Stimulated activated naive CD8-positive, alpha-beta T cell treated with anti-CD3 and anti-CD28 coated beads, Interleukin-15, amount 100 ng/mL, for 72 hours (primary cell): ENCODE results near the gene FAM174B.
"Not testable (repeated sequence)": the region's sequence is repeated elsewhere in the genome, so short reads cannot be mapped to it uniquely, and the experiment has no call there.

Source experiments
- ATAC-seq: fragments of 150-1000 bp; cut with Tn5 transposase; 2 replicates; pipeline ENCODE4 v1.10.0; 2021; ENCODE audit warnings: mild to moderate bottlenecking, moderate library complexity
- DNase-seq, 2 donors: peaks; one replicate each; pipeline ENCODE4 v3.0.0; 2021 to 2022
- H3K27ac Mint-ChIP-seq, 2 donors: one replicate each; pipeline ENCODE4 v1.8.0; 2022; ENCODE audit warnings: mild to moderate bottlenecking in 2 of 2, mixed read lengths in 2 of 2, moderate library complexity in 2 of 2
- H3K27me3 Mint-ChIP-seq: one replicate; pipeline ENCODE4 v1.8.0; 2022; ENCODE audit warnings: mixed read lengths
- H3K4me1 Mint-ChIP-seq: one replicate; pipeline ENCODE4 v1.8.0; 2022; ENCODE audit warnings: mild to moderate bottlenecking, mixed read lengths
- H3K4me3 Mint-ChIP-seq, 2 donors: one replicate each; pipeline ENCODE4 v1.8.0; 2022; ENCODE audit warnings: mild to moderate bottlenecking in 2 of 2, mixed read lengths in 2 of 2, moderate library complexity in 1 of 2
- H3K9me3 Mint-ChIP-seq, 2 donors: one replicate each; pipeline ENCODE4 v1.8.0; 2022; ENCODE audit warnings: mixed read lengths in 2 of 2

Gene FAM174B

GRCh38 chr15:92619145-92620101 is 36.2 kb downstream of the FAM174B start:
- H3K9me3 Mint-ChIP-seq: no peaks in the 10 kb centered on the region
- peak overlapping the region in 1 of 2 donors; percentile 91 for H3K27ac Mint-ChIP-seq
- H3K4me1 Mint-ChIP-seq: peaks cover 2% of the 10 kb centered on the region
- ATAC-seq: no peak
- no peak overlapping the region for H3K4me3 Mint-ChIP-seq
- H3K27me3 Mint-ChIP-seq: no peaks in the 10 kb centered on the region
- no peak for DNase-seq

GRCh38 chr15:92617549-92618520 is 37.7 kb downstream of the FAM174B start:
- Mint-ChIP-seq H3K4me3 (no peak overlapping the region), H3K27me3 (no peaks in the 10 kb centered on the region), H3K4me1 (no peaks in the 10 kb centered on the region), H3K27ac (no peak overlapping the region), H3K9me3 (no peaks in the 10 kb centered on the region)
- DNase-seq: no peak
- no peak for ATAC-seq

DNA sequence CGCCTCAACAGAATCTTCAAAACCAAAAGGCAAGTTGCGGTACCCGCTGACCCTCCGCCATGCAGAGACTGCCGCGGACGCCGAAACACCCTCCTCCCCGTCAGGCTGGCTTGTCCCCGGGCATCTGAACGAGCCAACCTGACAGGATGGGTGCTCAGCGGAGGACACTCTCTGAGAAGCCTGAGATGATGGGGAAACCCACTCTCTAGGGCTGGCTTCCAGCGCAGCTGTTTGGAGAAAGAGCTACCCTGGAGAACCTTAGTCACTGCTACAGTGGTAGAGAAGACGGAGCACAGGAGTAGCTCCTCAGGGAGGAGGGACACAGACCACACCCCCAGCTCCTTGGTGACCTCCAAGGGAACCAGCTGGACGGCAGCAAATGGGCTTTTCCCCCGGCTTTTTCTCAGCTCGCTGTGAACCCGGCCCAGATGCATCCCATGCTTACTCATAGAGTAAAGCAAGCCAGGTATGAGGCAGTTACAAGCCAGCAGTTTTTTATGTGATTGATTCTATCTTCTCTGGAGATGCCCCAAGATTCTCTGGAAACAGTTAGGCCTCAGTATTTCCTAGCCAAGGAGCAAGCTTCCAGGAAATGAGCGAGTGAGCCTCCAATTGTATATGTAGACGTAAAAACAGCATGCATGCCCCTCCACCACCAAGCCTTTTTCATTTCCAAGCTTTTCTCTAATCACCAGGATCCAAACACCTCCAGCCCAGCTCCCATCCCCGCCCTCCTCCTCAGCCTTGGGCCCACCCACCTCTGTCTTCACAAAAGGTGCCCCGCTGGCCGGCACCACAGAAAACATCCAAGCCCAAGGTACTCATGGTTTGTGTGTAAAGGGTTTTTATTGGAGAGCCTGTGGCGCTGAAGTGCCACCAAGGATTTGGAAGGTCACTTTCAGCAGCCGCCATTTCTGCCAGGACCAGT is 38.7 kb downstream of the FAM174B start:
- ATAC-seq (no peak), DNase-seq (no peak)
- Mint-ChIP-seq H3K4me1 (no peaks in the 10 kb centered on the region), H3K4me3 (no peak overlapping the region), H3K27me3 (no peaks in the 10 kb centered on the region), H3K27ac (no peak overlapping the region), H3K9me3 (no peaks in the 10 kb centered on the region)

DNA sequence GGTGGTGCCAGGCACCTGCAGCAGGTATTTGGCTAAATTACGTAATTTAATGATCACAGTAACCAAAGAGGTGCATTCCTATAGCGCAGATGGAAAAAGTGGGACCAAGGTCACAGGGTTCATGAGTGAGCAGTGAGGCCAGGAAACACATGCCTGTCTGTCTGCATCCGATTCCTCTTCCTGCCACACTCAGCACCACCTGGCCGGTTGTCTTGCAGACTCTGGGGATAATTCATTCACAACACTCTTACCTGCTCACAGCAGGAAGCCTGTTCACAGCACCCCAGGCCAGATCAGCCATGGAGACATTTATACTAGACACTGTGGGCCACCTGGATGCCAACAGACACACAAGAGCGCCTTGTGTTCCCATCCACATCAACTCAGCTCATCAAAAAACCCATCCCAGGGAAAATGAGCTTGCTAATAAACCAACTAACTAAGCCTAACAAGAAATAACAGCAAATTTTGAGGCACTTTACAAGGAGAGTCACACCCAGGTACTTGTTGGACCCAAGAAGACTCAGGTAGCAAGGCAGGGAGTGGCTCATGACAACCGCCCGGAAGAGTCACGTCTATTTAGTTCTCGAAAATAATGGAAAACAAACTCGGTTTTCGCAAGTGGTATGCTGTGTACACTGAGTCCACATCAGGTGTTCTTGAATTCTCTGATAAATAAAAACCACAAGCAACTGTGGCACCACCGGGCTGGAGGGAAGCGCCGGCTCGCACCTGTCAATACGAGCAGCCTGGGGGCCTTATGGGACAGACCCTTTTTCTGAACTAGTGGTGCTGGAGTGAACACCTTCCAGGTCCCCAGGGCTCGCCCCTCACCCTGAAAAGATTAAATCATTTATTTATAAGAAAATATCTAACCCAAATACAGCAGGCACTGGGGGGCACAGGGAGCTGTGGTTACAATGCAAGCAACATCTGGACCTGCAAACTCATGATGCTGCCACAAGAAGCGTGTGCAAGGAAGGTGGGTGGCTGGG is 40.5 kb downstream of the FAM174B start:
- Mint-ChIP-seq H3K4me3 (no peak overlapping the region), H3K27me3 (no peaks in the 10 kb centered on the region), H3K27ac (peak overlapping the region; percentile 30 to 72), H3K9me3 (no peaks in the 10 kb centered on the region), H3K4me1 (no peaks in the 10 kb centered on the region)
- no peak for DNase-seq
- no peak for ATAC-seq

GRCh38 chr15:92614301-92614700 is 41.3 kb downstream of the FAM174B start:
- ATAC-seq: no peak
- Mint-ChIP-seq H3K4me1 (no peaks in the 10 kb centered on the region), H3K27ac (peak overlapping the region; percentile 30 to 72), H3K4me3 (no peak overlapping the region), H3K9me3 (no peaks in the 10 kb centered on the region), H3K27me3 (no peaks in the 10 kb centered on the region)
- DNase-seq: no peak

- H3K4me3 Mint-ChIP-seq: no peak overlapping the region
- DNase-seq (no peak), ATAC-seq (no peak)
- H3K4me1 Mint-ChIP-seq: no peaks in the 10 kb centered on the region
- H3K27ac Mint-ChIP-seq: no peak overlapping the region
- H3K27me3 Mint-ChIP-seq: no peaks in the 10 kb centered on the region
- no peaks in the 10 kb centered on the region for H3K9me3 Mint-ChIP-seq
Observed at GRCh38 chr15:92613841-92614240, 41.7 kb downstream of the FAM174B start.

- Mint-ChIP-seq H3K27ac (no peak overlapping the region), H3K4me1 (no peaks in the 10 kb centered on the region), H3K9me3 (no peaks in the 10 kb centered on the region), H3K27me3 (no peaks in the 10 kb centered on the region), H3K4me3 (no peak overlapping the region)
- no peak for ATAC-seq
- DNase-seq: no peak
Observed at GRCh38 chr15:92612891-92613290, 42.7 kb downstream of the FAM174B start.

- H3K4me3 Mint-ChIP-seq: no peak overlapping the region
- no peaks in the 10 kb centered on the region for H3K9me3 Mint-ChIP-seq
- H3K27ac Mint-ChIP-seq: peak overlapping the region in 1 of 2 donors; percentile 60
- no peaks in the 10 kb centered on the region for H3K4me1 Mint-ChIP-seq
- DNase-seq: no peak
- peak; percentile 71 for ATAC-seq
- H3K27me3 Mint-ChIP-seq: no peaks in the 10 kb centered on the region
Observed at GRCh38 chr15:92611995-92612745, 43.4 kb downstream of the FAM174B start.

DNA sequence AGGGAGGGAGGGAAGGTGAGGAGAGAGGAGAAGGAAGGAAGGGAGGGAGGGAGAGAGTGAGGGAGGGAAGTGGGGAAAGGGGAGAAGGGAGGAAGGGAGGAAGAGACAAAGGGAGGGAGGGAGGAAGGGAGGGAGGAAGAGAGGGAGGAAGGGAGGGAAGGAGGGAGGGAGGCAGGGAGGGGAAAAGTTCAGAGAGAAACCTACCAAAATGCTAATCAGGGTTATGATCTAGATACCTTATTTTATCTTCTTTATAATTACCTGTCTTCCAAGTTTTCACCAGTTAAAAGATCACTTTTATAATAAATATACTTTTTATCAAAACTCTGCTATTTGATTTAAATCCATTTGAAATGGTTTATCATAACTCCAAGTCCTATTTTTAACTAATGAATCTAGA is 44.4 kb downstream of the FAM174B start:
- H3K9me3 Mint-ChIP-seq: peaks cover 0 to 2% of the 10 kb centered on the region in 2 donors

DNA sequence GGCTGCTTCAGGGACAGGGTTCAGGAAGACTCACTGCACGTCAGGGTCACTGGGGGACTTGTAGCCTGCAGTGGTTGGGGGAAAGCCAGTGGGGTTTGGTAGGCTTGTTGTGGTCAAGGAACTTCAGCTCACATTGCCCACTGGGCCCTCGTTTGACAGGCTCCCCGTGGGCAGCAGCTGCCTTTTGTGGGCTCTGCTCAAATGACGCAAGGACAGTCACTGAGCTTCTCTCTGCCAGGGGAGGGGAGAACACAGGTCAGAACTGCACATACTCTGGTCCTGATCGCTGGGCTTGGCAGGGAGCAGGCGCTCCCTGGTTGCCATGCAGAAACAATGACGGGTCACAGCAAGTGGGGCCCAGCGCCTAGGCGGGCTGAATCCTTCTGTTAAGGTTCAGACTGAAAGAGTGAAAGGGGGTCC is 45.5 kb downstream of the FAM174B start:
- H3K27ac Mint-ChIP-seq: peak overlapping the region in 1 of 2 donors; percentile 70

More for the DNA sequence above, 44.4 kb downstream of the FAM174B start:
- ATAC-seq (no peak), DNase-seq (no peak)
- Mint-ChIP-seq H3K27ac (no peak overlapping the region), H3K27me3 (no peaks in the 10 kb centered on the region), H3K4me1 (no peaks in the 10 kb centered on the region), H3K4me3 (no peak overlapping the region)

DNA sequence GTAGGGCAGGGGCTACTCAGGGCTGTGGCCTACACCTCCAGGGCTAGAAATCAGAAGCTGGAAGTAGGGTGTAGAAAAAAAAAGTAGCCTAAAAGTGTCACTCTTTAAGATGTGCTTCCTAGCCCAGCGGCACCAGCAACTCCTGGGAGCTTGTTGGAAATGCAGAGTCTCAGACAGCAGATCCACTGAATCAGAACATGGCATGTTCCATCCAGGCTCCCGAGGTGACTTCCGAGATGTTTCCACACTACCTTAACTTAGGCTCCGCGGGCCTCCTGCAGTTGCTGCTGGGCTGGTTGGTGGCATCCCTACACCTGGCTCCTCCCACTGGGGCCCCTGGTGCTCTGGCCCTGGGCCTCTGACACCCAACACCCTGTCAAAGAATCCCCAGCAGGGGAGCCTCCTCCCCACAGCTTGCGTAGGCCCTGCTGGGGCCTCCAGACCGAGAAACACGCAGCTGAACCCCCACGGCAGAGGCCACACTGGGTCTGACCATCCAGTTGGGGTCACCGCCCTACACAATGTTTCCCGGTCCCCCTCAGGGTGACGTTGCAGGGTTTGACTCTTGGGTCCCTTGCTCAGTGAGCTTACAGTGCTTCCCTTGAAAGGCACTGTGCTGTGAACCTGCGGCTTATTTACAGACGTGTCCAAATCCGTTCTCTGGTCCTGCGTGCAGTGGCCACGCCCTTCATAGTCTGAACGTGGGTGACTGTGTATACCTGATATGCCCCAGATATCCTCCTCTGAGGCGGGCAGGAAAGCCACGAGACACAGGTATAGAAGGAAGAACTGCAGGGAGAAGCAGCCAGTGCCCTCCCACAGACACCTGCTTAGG is 46.5 kb downstream of the FAM174B start:
- ATAC-seq (no peak), DNase-seq (no peak)
- Mint-ChIP-seq H3K4me3 (no peak overlapping the region), H3K9me3 (peaks cover 0 to 8% of the 10 kb centered on the region in 2 donors), H3K27ac (no peak overlapping the region), H3K4me1 (no peaks in the 10 kb centered on the region), H3K27me3 (peaks cover 9% of the 10 kb centered on the region)

More for the DNA sequence above, 45.5 kb downstream of the FAM174B start:
- peaks cover 6% of the 10 kb centered on the region for H3K27me3 Mint-ChIP-seq
- peaks cover 0 to 8% of the 10 kb centered on the region in 2 donors for H3K9me3 Mint-ChIP-seq
- no peak overlapping the region for H3K4me3 Mint-ChIP-seq
- ATAC-seq: no peak
- no peaks in the 10 kb centered on the region for H3K4me1 Mint-ChIP-seq
- no peak for DNase-seq

GRCh38 chr15:92606836-92607150 is 48.8 kb downstream of the FAM174B start:
- H3K4me3 Mint-ChIP-seq, H3K27ac Mint-ChIP-seq, DNase-seq, H3K4me1 Mint-ChIP-seq, H3K9me3 Mint-ChIP-seq, ATAC-seq: not testable (repeated sequence)
- H3K27me3 Mint-ChIP-seq: peaks cover 11% of the 10 kb centered on the region
